NCI-H345 treated with DMSO at 0.1 percent for 48 hours (cell line): Measurements from ENCODE around the gene MRPL52.

Experiments used
- DNase-seq: peaks from one replicate; lab custom pipeline; 2025; ENCODE audit not compliant: unreplicated experiment; lab: John Stamatoyannopoulos, UW

Gene MRPL52

GRCh38 chr14:22878271-22879246, 48.9 kb downstream of the MRPL52 start:
- no peak for DNase-seq

DNA sequence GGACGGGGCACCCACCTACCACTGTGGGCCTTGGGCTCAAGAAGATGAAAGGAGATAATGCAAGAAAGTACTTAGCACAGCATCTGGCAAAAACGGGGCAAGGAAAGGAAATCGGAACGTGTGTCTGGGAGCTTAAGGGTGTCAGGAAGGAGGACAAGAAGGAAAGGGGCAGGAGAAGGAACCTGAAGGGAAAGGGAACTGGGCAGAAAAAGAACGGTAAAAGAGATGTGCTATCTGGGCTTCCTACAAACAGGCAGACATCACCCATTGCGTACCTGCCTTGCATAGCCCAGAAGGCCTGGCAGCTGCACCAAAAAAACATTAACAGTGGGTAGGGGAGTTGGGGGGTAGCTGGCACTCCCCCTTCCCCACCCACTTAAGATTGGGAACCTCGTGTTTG, 52.4 kb downstream of the MRPL52 start:
- no peak for DNase-seq

DNA sequence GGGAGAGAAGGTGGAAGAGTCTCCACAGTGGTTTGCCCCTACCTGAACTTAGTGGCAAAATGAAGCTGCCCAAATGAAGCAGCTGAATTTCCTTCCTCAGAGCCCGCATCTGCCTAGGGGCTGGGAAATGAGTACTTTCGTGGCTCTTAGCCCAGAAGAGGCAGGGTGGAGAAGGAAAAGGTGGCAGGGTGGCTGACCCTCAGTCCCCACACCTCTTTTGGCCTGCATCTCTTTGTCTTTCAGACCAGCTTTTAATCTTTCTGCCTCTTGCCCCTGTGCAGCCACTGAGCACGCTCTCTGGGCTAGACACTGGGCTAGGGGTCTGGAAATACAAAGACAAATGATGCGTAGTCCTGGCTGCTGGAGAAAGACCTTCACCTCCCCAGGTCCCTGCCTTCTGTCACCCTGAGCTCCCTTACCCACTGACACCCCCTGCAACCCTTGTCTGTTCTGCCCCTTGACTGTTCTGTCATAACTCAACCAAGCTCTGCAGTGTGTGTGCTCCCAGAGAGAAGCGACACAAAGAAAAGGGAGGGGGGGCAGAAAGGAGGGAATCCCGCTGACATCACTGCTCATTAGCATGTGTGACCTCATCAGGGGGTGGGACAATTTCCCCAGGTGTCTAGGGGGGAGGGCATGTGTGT, 53.0 kb downstream of the MRPL52 start:
- DNase-seq, result peak; percentile 58

GRCh38 chr14:22883173-22883976, 53.7 kb downstream of the MRPL52 start, which contains the start of gene REM2:
Gene REM2 (plus strand): TSS chr14:22883222. CDS start chr14:22883288, 66 bp downstream.
- peak; percentile 85 for DNase-seq

DNA sequence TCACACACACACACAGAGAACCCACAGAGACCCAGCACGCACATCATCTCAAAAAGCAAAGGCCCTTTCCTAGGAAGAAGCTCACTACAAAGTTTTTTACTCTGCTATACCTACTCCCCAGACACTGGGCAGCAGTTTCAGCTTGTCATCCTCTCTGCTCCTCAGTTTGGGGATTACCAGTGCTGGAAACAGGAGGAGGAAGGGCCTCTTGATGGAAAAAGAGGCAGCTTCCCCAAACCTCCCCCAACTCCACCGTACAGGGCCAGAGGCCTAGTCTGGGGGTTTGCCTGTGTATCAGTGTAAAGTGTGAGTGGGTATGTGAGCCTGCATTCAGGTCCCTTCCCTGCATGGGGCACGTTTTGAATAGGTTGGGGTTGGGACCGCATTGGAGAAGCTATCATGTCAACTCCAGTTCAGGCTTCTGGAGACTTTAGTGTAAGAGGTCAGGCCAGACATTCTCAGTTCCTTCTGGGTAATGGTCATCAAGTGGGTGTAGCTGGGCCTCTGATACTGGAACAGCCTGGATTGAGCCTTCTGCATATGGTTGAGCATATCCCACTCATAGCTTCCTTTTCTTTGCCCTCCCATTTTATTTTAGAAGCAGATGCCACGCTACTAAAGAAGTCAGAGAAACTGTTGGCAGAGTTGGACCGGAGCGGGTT, 54.5 kb downstream of the MRPL52 start:
- DNase-seq, result no peak
